Common myeloid progenitor, CD34-positive (primary cell): ENCODE results near the gene ZFR2.

Experiments used
- CTCF ChIA-PET: fragments of 350-600 bp; sonication (Branson Sonifier 250); formaldehyde crosslinking; loops from one replicate; lab custom pipeline; 2021; ENCODE audit warnings: antibody characterized with exemption; lab: Charles Lee
- POLR2A ChIA-PET: fragments of 350-600 bp; sonication (Branson Sonifier 250); formaldehyde crosslinking; loops from one replicate; lab custom pipeline; 2021; ENCODE audit warnings: antibody characterized with exemption; lab: Charles Lee
- DNase-seq, 3 donors: peaks; one replicate each; pipeline versions ENCODE4 v3.0.0 to v3.0.0-alpha.2; 2013
- H3K27ac ChIP-seq, 2 experiments: 1 replicate in 1 of 2; 2 replicates in 1 of 2; pipeline ENCODE4 v1.7.0; 2013; ENCODE audit warnings: inconsistent platforms in 2 of 2, low read length in 2 of 2, mild to moderate bottlenecking in 2 of 2, low read depth in 1 of 2, moderate library complexity in 1 of 2; ENCODE audit not compliant: severe bottlenecking in 2 of 2, insufficient read depth in 1 of 2, poor library complexity in 1 of 2
- H3K27me3 ChIP-seq, 5 experiments: replicated peaks in 2 of 5; 1 replicate in 3 of 5; 2 replicates in 2 of 5; pipeline versions ENCODE4 v1.6.1 to v1.7.0; 2013; ENCODE audit warnings: low read length in 4 of 5, mild to moderate bottlenecking in 2 of 5, moderate library complexity in 2 of 5, inconsistent platforms in 1 of 5; ENCODE audit not compliant: insufficient read depth in 5 of 5, control insufficient read depth in 4 of 5
- H3K36me3 ChIP-seq, 4 experiments: 1 replicate in 2 of 4; 2 replicates in 2 of 4; pipeline versions ENCODE4 v1.6.1 to v1.7.0; 2013; ENCODE audit warnings: low read length in 3 of 4, control low read depth in 1 of 4, mild to moderate bottlenecking in 1 of 4; ENCODE audit not compliant: control insufficient read depth in 4 of 4, insufficient read depth in 4 of 4
- H3K4me1 ChIP-seq, 4 experiments: 1 replicate in 3 of 4; 2 replicates in 1 of 4; pipeline versions ENCODE4 v1.6.1 to v1.7.1; 2013; ENCODE audit warnings: low read length in 3 of 4, mild to moderate bottlenecking in 3 of 4, control low read depth in 1 of 4, inconsistent platforms in 1 of 4, moderate library complexity in 1 of 4; ENCODE audit not compliant: control insufficient read depth in 4 of 4, insufficient read depth in 4 of 4; ENCODE audit errors: control extremely low read depth in 1 of 4
- H3K4me3 ChIP-seq, 7 experiments: 1 replicate in 4 of 7; 2 replicates in 3 of 7; pipeline versions ENCODE4 v1.5.1 to v1.7.0; 2013; ENCODE audit warnings: mild to moderate bottlenecking in 7 of 7, low read length in 6 of 7, moderate library complexity in 6 of 7, inconsistent platforms in 2 of 7, low read depth in 2 of 7, control low read depth in 1 of 7; ENCODE audit not compliant: insufficient read depth in 4 of 7, control insufficient read depth in 1 of 7; ENCODE audit errors: extremely low read depth in 1 of 7
- H3K9me3 ChIP-seq, 5 experiments: 1 replicate in 4 of 5; 2 replicates in 1 of 5; pipeline versions ENCODE4 v1.6.1 to v1.7.1; 2013; ENCODE audit warnings: low read length in 4 of 5, mild to moderate bottlenecking in 2 of 5, inconsistent platforms in 1 of 5, low read depth in 1 of 5, moderate library complexity in 1 of 5; ENCODE audit not compliant: control insufficient read depth in 4 of 5, insufficient read depth in 2 of 5; ENCODE audit errors: control extremely low read depth in 1 of 5
- WGBS: methylation state at CpG from one replicate; pipeline ENCODE4 v1.1.5; 2013; ENCODE audit not compliant: insufficient coverage; 5-methylcytosine and 5-hydroxymethylcytosine counted together

ZFR2 gene

GRCh38 chr19:3850320-3850972, 18.4 kb downstream of the ZFR2 start:
- CTCF ChIA-PET = interaction anchor here (1.0 to 2.0 kb wide), 4 partner anchors 32 to 183 kb away, joined by 3 to 7 read pairs (median 4); partner anchors contain the start of gene MRPL54
- no peak for DNase-seq
- H3K9me3 ChIP-seq = peaks cover 0 to 16% (median 4%) of the 10 kb centered on the region in 5 experiments
- no peaks in the 10 kb centered on the region for H3K36me3 ChIP-seq
- H3K27me3 ChIP-seq = no peaks in the 10 kb centered on the region
- no peak overlapping the region for H3K4me3 ChIP-seq
- H3K27ac ChIP-seq = no peak overlapping the region
- POLR2A ChIA-PET = no interaction called here
- no peaks in the 10 kb centered on the region for H3K4me1 ChIP-seq
- 93% methylated on average over 5 of the region's 6 CpGs for WGBS

- ChIA-PET POLR2A (no interaction called here), CTCF (interaction anchor here (0.6 to 2.0 kb wide), 11 partner anchors 21 to 310 kb away, joined by 3 to 7 read pairs (median 4); partner anchors contain the start of gene MRPL54)
- no peaks in the 10 kb centered on the region for H3K27me3 ChIP-seq
Measured at GRCh38 chr19:3849787-3850186, 19.1 kb downstream of the ZFR2 start.

GRCh38 chr19:3849092-3849491, 19.7 kb downstream of the ZFR2 start:
- H3K9me3 ChIP-seq = peaks cover 0 to 16% (median 4%) of the 10 kb centered on the region in 5 experiments
- no peaks in the 10 kb centered on the region for H3K27me3 ChIP-seq
- H3K4me3 ChIP-seq = no peak overlapping the region
- 56% methylated on average over 5 of the region's 5 CpGs for WGBS
- ChIA-PET POLR2A (no interaction called here), CTCF (interaction anchor here (0.6 to 2.0 kb wide), 16 partner anchors 9 to 316 kb away, joined by 3 to 7 read pairs (median 4); partner anchors contain the start of genes MRPL54 and TJP3)
- no peaks in the 10 kb centered on the region for H3K36me3 ChIP-seq
- no peaks in the 10 kb centered on the region for H3K4me1 ChIP-seq
- no peak overlapping the region for H3K27ac ChIP-seq
- DNase-seq = peak; percentile 64 to 74 (median 64)

More at GRCh38 chr19:3849787-3850186, 19.1 kb downstream of the ZFR2 start:
- no peak for DNase-seq
- H3K4me1 ChIP-seq = no peaks in the 10 kb centered on the region
- H3K36me3 ChIP-seq = no peaks in the 10 kb centered on the region
- no peak overlapping the region for H3K4me3 ChIP-seq
- no peak overlapping the region for H3K27ac ChIP-seq
- 96% methylated on average over 10 of the region's 12 CpGs for WGBS
- H3K9me3 ChIP-seq = peaks cover 0 to 16% (median 4%) of the 10 kb centered on the region in 5 experiments

- DNase-seq = no peak
- POLR2A ChIA-PET = no interaction called here
- Histone ChIP-seq H3K4me1 (peaks cover 0 to 4% (median 0%) of the 10 kb centered on the region in 4 experiments), H3K27ac (no peak overlapping the region), H3K9me3 (no peaks in the 10 kb centered on the region), H3K4me3 (no peak overlapping the region), H3K36me3 (no peaks in the 10 kb centered on the region), H3K27me3 (no peaks in the 10 kb centered on the region)
- WGBS = 43% methylated on average over 1 of the region's 5 CpGs
- CTCF ChIA-PET = no interaction called here
Measured at GRCh38 chr19:3844596-3844995, 24.2 kb downstream of the ZFR2 start.

- peak in 2 of 3 donors; percentile 24 to 39 for DNase-seq
- no peak overlapping the region for H3K4me3 ChIP-seq
- H3K4me1 ChIP-seq = peaks cover 0 to 4% (median 0%) of the 10 kb centered on the region in 4 experiments
- no peak overlapping the region for H3K27ac ChIP-seq
- CTCF ChIA-PET = no interaction called here
- H3K36me3 ChIP-seq = no peaks in the 10 kb centered on the region
- H3K9me3 ChIP-seq = peaks cover 0 to 1% (median under 1%) of the 10 kb centered on the region in 5 experiments
- WGBS = 100% methylated on average over 2 of the region's 11 CpGs
- H3K27me3 ChIP-seq = no peaks in the 10 kb centered on the region
- POLR2A ChIA-PET = no interaction called here
Measured at GRCh38 chr19:3842948-3843347, 25.9 kb downstream of the ZFR2 start.

- WGBS = 94% methylated on average over 7 of the region's 10 CpGs
- no peaks in the 10 kb centered on the region for H3K36me3 ChIP-seq
- H3K4me1 ChIP-seq = peaks cover 0 to 4% (median 0%) of the 10 kb centered on the region in 4 experiments
- no peak for DNase-seq
- CTCF ChIA-PET = no interaction called here
- peaks cover 0 to 9% (median 7%) of the 10 kb centered on the region in 5 experiments for H3K9me3 ChIP-seq
- no peak overlapping the region for H3K4me3 ChIP-seq
- no peak overlapping the region for H3K27ac ChIP-seq
- POLR2A ChIA-PET = no interaction called here
- H3K27me3 ChIP-seq = no peaks in the 10 kb centered on the region
Measured at GRCh38 chr19:3840804-3841203, 28.0 kb downstream of the ZFR2 start.

GRCh38 chr19:3839941-3840340, 28.9 kb downstream of the ZFR2 start:
- DNase-seq = no peak
- peaks cover 0 to 9% (median 7%) of the 10 kb centered on the region in 5 experiments for H3K9me3 ChIP-seq
- no peaks in the 10 kb centered on the region for H3K36me3 ChIP-seq
- H3K4me3 ChIP-seq = no peak overlapping the region
- no peaks in the 10 kb centered on the region for H3K27me3 ChIP-seq
- 94% methylated on average over 12 of the region's 13 CpGs for WGBS
- H3K4me1 ChIP-seq = peaks cover 0 to 4% (median 0%) of the 10 kb centered on the region in 4 experiments
- ChIA-PET CTCF (no interaction called here), POLR2A (no interaction called here)
- no peak overlapping the region for H3K27ac ChIP-seq
